ENCODE data around the gene PARD3.

DNA sequence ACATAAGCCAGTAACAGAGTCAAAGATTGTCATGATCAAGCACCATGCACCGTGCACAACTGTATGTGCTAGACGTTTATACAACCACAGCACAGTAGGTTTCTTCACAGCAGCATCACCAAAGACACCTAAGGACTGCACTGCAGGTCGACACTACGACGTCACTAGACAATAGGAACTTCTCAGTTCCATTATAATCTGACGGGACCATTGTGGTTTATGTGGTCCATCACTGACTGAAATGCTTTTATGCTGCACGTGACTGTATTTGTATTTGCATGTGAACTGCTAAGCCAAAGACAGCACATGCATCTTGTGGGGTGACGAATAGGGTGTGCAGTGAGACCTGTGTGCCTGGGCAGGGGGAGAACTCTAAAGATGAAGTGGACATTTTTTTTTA lies 164.9 kb downstream of the PARD3 start:
- TF ChIP-seq CTCF (IDR thresholded peaks at IDR 0.05; ENCODE audit: insufficient read depth, low read depth, low read length): no peak
- TF ChIP-seq EZH2 (IDR thresholded peaks at IDR 0.05; ENCODE audit: insufficient read depth, low read length): no peak

Measured in astrocyte (in vitro differentiated cells and primary cell).